Measurements from ENCODE around the gene COG7. TPM values are rescaled to one million over a fixed set of nuclear protein-coding genes. Genes with fewer than 3 reads are reported as not detected.
"Not testable (repeated sequence)": the region's sequence is repeated elsewhere in the genome, so short reads cannot be mapped to it uniquely, and the experiment has no call there.

COG7 gene
- total RNA-seq, 1 experiment from 2014 or later, result 16.1 TPM

DNA sequence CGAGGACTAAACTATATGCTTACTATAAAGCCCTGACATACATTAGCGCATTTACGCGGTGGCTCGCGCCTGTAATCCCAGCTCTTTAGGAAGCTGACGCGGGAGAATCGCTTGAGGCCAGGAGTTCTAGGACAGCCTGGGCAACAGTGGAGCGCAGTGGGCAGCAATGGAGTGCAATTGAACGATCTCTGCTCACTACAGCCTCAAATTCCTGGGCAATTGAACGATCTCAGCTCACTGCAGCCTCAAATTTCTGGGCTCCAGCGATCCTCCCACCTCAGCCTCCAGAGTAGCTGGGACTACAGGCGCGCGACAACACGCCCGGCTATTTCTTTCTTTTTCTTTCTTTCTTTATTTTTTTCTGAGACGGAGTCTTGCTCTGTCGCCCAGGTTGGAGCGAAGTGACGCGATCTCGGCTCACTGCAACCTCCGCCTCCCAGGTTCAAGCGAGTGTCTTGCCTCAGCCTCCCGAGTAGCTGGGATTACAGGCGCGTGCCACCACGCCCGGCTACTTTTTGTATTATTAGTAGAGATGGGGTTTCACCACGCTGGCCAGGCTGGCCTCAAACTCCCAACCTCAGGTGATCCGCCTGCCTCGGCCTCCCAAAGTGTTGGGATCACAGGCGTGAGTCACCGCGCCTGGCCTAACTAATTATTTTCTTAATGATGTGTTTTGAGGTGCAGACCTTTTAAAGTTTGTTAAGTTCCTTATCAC lies 506 bp upstream of the COG7 start:
- no peaks in the 10 kb centered on the region for H3K9me3 ChIP-seq (replicated peaks)
- H3K27ac ChIP-seq, result peak overlapping the region; percentile 45; the same call in 1 of the 2 replicates
- no peaks in the 10 kb centered on the region for H3K27me3 ChIP-seq (replicated peaks)
- DNase-seq (ENCODE audit: low read depth in 1 of 2, low spot score in 2 of 2), result no peak
- H3K4me1 ChIP-seq (replicated peaks), result peaks cover 12% of the 10 kb centered on the region
- H3K36me3 ChIP-seq, result peaks cover 3% of the 10 kb centered on the region; the same call in 1 of the 2 replicates
- H3K4me3 ChIP-seq, result peak overlapping the region; percentile 74

DNA sequence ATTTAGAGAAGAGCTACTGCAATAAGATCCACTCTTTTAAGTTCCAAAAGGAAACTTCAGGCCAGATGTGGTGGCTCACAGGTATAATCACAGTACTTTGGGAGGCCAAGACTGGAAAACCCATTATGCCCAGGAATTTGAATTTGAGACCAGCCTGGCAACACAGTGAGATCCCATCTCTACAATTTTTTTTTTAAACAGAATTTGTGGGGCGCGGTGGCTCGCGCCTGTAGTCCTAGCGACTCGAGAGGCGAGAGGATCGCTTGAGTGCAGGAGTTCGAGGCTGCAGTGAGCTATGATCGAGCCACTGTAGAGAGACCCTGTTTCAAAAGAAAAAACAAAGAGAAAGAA lies 793 bp downstream of the COG7 start:
- peak overlapping the region; percentile 45; the same call in 1 of the 2 replicates for H3K27ac ChIP-seq
- no peaks in the 10 kb centered on the region for H3K27me3 ChIP-seq (replicated peaks)
- peak overlapping the region; percentile 74 for H3K4me3 ChIP-seq
- peaks cover 3% of the 10 kb centered on the region; the same call in 1 of the 2 replicates for H3K36me3 ChIP-seq
- DNase-seq (ENCODE audit: low read depth in 1 of 2, low spot score in 2 of 2), result no peak
- H3K9me3 ChIP-seq (replicated peaks), result no peaks in the 10 kb centered on the region
- peaks cover 19% of the 10 kb centered on the region for H3K4me1 ChIP-seq (replicated peaks)

DNA sequence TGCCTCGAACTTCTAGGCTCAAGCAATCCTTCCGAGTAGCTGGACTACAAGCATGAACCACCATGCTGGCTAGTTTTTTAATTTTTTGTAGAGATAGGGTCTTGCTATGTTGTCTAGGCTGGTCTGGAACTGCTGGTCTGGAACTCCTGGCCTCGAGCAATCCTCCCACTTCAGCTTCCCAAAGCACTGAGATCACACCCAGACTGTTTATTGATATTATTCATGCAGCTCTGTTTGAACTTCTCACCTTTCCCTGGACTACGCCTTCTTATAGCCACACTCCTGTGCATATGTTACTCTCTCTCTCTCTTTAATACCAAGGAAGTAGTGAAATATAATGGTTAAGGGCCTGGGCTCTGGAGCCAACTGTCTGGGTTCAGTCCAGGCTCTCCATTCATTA lies 4.6 kb downstream of the COG7 start:
- no peaks in the 10 kb centered on the region for H3K9me3 ChIP-seq (replicated peaks)
- DNase-seq (ENCODE audit: low read depth in 1 of 2, low spot score in 2 of 2), result no peak

DNA sequence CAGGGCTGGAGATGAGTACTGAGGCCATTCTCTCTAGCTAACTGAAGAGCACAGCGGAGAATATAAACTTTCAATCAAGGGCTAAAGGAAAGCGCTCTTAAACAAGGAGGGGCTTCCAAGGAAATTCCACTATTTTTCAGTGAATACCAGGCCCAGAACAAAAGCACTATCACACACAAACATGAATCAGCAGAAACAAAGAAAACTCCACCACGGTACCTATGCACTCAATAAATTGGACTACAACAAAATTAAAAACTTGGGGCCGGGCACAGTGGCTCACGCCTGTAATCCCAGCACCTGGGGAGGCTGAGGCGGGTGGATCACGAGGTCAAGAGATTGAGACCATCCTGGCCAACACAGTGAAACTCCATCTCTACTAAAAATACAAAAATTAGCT lies 15.4 kb downstream of the COG7 start:
- H3K4me3 ChIP-seq, result not testable (repeated sequence)

More for the DNA sequence above, 4.6 kb downstream of the COG7 start:
- Histone ChIP-seq H3K27me3 (replicated peaks) (no peaks in the 10 kb centered on the region), H3K27ac (no peak overlapping the region), H3K4me3 (no peak overlapping the region), H3K4me1 (replicated peaks) (peaks cover 15% of the 10 kb centered on the region), H3K36me3 (peaks cover 21% of the 10 kb centered on the region)

DNA sequence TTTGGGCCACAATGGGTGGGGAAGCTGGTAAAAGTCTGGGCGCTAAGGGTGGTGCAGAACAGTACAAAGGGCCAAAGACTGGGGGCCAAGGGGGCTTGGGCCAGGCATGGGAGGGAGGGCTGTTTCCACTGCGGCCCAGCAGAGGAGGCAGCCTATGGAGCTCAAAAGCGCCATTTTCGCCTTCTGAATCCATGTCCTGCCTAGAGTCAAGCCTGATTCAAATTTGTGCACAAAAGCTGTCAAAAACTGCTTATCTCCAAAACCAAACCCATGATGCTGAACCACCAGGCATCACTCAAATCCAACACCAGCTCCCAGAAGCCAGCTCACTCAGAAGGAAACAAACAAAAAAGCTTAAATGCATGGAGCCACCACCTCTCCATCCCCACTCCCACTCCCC lies 16.0 kb downstream of the COG7 start:
- Histone ChIP-seq H3K4me3 (no peak overlapping the region), H3K36me3 (peaks cover 38% of the 10 kb centered on the region), H3K4me1 (replicated peaks) (no peaks in the 10 kb centered on the region), H3K27me3 (replicated peaks) (no peaks in the 10 kb centered on the region), H3K9me3 (replicated peaks) (no peaks in the 10 kb centered on the region), H3K27ac (no peak overlapping the region)
- DNase-seq (ENCODE audit: low read depth in 1 of 2, low spot score in 2 of 2), result no peak

More for the DNA sequence above, 15.4 kb downstream of the COG7 start:
- peaks cover 36% of the 10 kb centered on the region for H3K36me3 ChIP-seq
- H3K4me1 ChIP-seq (replicated peaks); H3K27me3 ChIP-seq (replicated peaks); H3K9me3 ChIP-seq (replicated peaks); DNase-seq (ENCODE audit: low read depth in 1 of 2, low spot score in 2 of 2); H3K27ac ChIP-seq: not testable (repeated sequence)

DNA sequence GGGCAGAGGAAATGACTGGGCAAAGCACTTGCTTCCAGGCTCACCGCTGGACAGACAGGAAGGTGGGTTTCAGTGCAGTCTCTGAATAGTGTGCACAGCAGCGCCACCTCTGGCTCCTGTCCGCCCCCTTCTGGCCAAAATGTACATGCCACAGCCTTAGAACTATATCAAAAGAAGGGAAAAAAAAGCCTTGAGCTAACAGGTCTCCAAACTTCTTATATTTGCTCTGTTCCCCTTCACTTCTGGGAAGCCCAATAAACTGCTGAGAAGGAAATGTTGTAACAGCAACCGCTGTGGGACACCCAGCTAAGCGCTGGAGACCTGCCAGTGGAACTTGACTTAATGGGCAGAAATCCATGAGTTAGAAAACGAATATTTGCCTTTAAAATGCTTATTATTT lies 17.5 kb downstream of the COG7 start:
- H3K4me3 ChIP-seq, result no peak overlapping the region
- H3K9me3 ChIP-seq (replicated peaks), result no peaks in the 10 kb centered on the region
- peak; percentile 49 to 72 for DNase-seq (ENCODE audit: low read depth in 1 of 2, low spot score in 2 of 2)
- H3K27ac ChIP-seq, result no peak overlapping the region
- H3K4me1 ChIP-seq (replicated peaks), result peaks cover 5% of the 10 kb centered on the region; the same call in 1 of the 2 replicates
- H3K27me3 ChIP-seq (replicated peaks), result no peaks in the 10 kb centered on the region
- peaks cover 45% of the 10 kb centered on the region for H3K36me3 ChIP-seq

DNA sequence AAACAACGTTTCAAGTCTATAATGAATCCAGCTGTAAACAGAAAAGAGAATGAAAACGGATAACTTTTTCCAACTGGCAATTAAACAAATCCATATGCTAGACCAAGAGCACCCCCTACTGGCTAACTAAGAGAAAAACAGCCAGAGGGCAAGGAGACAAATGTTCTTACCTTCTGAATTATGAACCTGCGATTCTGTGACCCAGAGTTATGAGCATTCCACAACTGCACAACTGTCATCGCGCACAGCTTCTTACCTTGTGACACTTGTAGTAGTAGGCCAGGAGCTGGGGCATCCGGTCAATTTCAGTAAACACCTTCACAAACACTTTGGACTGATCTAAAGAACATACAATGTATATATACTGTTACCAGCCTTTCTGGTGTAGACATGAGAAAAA lies 18.6 kb downstream of the COG7 start:
- DNase-seq (ENCODE audit: low read depth in 1 of 2, low spot score in 2 of 2), result peak in 1 of 2 experiments; percentile 56
- Histone ChIP-seq H3K4me3 (no peak overlapping the region), H3K27ac (no peak overlapping the region), H3K36me3 (peaks cover 49% of the 10 kb centered on the region), H3K27me3 (replicated peaks) (no peaks in the 10 kb centered on the region), H3K9me3 (replicated peaks) (no peaks in the 10 kb centered on the region), H3K4me1 (replicated peaks) (peaks cover 5% of the 10 kb centered on the region; the same call in 1 of the 2 replicates)

DNA sequence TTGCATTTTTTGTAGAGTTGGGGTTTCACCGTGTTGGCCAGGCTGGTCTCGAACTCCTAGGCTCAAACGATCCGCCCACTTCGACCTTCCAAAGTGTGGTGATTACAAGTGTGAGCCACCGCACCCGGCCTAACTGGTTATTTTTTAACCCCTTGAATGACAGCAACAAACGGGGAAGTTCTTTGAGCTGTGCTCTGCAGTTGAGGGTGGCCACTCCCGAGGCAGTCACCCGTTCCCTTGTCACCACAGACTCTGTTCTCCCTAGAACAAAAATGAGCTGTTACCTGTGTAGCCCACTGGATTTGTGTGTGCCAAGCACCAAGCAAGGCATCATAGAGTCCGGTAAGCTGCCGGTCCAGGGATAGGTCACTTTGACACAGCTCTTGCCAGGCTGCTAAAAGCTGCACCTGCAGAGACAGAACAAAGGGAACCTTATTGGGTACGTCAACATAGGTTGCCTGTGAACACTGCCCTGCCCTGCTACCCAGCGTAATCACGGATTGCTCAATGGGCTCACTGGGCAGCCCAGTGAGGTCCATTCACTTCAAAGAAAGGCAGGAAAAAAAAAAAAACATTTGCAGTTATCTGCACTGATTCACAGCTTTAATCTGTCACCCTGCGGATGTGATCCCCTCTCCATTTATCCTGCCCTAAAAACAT lies 19.6 kb downstream of the COG7 start:
- Histone ChIP-seq H3K4me1 (replicated peaks) (peaks cover 5% of the 10 kb centered on the region; the same call in 1 of the 2 replicates), H3K27me3 (replicated peaks) (no peaks in the 10 kb centered on the region), H3K36me3 (peaks cover 48% of the 10 kb centered on the region), H3K27ac (no peak overlapping the region), H3K4me3 (no peak overlapping the region), H3K9me3 (replicated peaks) (no peaks in the 10 kb centered on the region)
- DNase-seq (ENCODE audit: low read depth in 1 of 2, low spot score in 2 of 2), result no peak

DNA sequence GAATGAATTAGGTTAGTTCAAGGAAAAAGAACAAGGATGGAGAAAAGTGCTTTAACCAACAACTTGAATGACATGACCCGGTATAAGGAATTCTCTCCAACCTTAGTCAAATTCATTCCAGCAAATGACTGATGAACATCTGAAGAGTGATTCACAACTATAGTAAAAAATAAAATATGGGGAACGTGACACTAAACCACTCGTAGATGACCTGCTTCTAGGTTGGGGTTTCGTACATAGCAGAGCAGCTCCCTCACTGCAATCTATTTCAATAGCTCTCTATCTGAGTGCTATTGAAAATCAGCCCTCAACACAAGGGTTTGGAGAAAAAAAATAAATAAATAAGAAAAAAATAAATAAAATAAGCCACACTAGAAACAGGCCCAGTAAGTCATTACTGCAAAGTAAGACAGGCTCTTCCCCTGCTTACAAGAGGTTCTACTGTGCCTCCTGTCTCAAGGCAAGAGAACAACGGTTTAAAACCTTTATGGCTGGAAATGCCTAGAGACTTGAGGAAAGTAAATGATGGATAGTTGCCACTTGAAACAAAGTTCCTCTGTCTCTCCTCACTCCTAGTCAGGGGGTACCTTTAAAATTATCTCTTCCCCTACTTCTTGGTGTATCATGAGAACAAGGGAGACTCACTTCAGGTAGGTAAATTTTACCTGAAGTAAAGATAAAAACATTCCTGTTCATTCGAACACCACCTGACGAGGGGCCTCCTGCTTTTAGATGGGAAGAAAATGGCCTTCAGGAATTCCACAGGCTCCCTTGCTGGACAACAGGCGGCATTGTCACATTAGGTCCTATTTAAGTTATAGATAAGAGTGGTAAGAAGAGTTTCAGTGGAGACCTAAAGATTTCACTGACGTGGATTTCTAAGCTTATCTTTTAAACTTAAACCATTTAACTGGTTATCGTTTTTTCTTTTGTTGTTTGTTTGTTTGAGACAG lies 20.5 kb downstream of the COG7 start:
- peaks cover 5% of the 10 kb centered on the region; the same call in 1 of the 2 replicates for H3K4me1 ChIP-seq (replicated peaks)
- H3K36me3 ChIP-seq, result peaks cover 46% of the 10 kb centered on the region
- H3K27ac ChIP-seq, result no peak overlapping the region
- H3K9me3 ChIP-seq (replicated peaks), result no peaks in the 10 kb centered on the region
- H3K27me3 ChIP-seq (replicated peaks), result no peaks in the 10 kb centered on the region
- H3K4me3 ChIP-seq, result no peak overlapping the region
- DNase-seq (ENCODE audit: low read depth in 1 of 2, low spot score in 2 of 2), result no peak

DNA sequence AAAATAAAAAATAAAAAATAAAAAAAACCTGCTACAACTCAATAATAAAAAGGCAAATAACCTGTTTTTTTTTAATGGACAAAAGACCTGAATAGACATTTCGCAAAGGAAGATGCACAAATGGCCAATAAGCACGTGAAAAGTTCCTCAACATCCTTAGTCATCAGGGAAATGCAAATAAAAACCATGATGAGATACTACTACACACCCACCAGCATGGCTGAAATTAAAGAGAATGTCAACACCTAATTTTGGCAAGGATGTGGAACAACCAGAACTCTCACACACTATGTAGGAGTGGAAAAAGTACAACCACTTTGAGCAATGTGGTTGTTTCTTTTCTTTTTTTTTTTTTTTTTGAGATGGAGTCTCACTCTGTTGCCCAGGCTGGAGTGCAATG lies 24.6 kb downstream of the COG7 start:
- Histone ChIP-seq H3K27me3 (replicated peaks) (no peaks in the 10 kb centered on the region), H3K4me1 (replicated peaks) (peaks cover 31% of the 10 kb centered on the region), H3K9me3 (replicated peaks) (no peaks in the 10 kb centered on the region), H3K36me3 (peaks cover 28% of the 10 kb centered on the region), H3K27ac (no peak overlapping the region), H3K4me3 (no peak overlapping the region)
- no peak for DNase-seq (ENCODE audit: low read depth in 1 of 2, low spot score in 2 of 2)

DNA sequence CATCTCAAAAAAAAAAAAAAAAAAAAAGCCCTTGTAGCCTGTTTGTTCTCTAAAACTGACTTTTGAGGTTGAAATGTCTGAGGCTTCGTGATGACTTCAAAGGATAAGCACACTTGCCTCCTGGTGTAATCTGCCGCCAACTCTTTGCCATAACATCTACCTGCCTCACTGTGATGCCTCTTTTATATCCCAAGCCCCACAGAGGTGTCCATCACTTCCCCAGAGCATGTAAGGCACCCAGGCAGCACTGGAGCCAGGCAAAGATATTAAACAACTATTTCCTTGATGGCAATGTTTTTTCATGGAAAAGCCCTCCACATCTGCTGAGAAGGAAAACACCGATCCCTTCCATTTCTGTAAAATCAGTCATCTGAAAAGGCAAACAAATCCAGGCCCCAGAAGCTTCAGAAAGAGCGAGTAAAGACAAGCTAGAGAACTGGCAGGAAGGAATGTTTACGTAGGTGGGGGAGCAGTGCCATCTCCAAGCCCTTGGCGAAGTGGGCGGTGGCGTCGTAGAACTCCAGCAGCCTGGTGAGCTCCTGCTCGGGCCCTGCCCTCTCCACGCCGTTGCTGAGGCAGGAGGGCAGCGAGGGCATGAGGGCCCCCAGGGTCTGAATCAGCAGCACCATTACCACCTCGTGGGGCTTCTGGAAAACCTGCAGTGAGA lies 28.6 kb downstream of the COG7 start:
- Histone ChIP-seq H3K4me1 (replicated peaks) (peaks cover 56% of the 10 kb centered on the region), H3K27me3 (replicated peaks) (no peaks in the 10 kb centered on the region), H3K9me3 (replicated peaks) (no peaks in the 10 kb centered on the region), H3K27ac (peak overlapping the region; percentile 74), H3K36me3 (0 out of 2 replicates have a peak, but pooled peaks cover under 1% of the 10 kb centered on the region), H3K4me3 (no peak overlapping the region)
- DNase-seq (ENCODE audit: low read depth in 1 of 2, low spot score in 2 of 2), result peak; percentile 57 to 66

DNA sequence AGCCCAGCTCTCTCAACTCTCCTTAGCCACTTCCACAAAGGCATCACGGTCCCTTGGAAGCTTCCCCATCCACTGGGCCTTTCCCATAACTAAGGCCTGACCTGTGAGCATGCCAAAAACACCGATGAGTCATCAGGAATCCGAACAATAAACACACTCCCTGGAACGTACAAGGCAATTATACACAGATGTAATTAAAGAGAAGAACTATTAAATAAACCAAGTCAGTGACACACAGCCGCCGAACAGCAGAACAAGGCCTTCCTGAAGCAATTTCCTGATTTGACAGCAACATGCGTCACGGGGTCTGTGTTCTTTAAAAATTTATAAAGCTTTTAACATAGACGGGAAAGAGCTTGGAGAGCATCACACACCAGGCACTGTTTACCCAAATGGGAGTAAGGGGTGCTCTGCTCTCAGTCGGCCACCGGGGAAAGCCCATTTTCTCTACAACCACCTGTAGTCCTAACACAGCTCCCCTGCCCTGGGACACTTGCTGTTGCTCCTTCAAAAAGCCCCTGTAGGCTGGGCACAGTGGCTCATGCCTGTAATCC lies 29.4 kb downstream of the COG7 start:
- Histone ChIP-seq H3K4me1 (replicated peaks) (peaks cover 61% of the 10 kb centered on the region), H3K4me3 (no peak overlapping the region), H3K27me3 (replicated peaks) (no peaks in the 10 kb centered on the region), H3K9me3 (replicated peaks) (no peaks in the 10 kb centered on the region), H3K36me3 (no peaks in the 10 kb centered on the region), H3K27ac (peak overlapping the region; percentile 74)
- DNase-seq (ENCODE audit: low read depth in 1 of 2, low spot score in 2 of 2), result peak; percentile 92 to 97

DNA sequence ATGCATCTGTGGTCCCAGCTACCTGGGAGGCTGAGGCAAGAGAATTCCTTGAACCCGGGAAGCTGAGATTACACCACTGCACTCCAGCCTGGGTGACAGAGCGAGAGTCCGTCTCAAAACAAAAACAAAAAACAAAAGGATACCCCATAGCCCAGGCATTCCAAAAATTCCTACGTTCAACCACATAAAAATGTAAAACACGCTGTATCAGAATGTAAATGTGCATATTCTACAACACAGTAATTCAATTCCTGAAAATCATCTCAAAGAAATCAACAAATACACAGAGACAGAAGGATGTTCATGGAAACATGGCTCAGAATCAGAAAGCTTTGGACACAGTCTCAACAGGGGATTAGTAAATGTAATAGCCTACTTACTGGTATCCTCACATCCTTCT lies 33.0 kb downstream of the COG7 start:
- peaks cover 52% of the 10 kb centered on the region for H3K4me1 ChIP-seq (replicated peaks)
- peaks cover 16% of the 10 kb centered on the region for H3K36me3 ChIP-seq
- H3K9me3 ChIP-seq (replicated peaks), result no peaks in the 10 kb centered on the region
- H3K4me3 ChIP-seq, result no peak overlapping the region
- H3K27me3 ChIP-seq (replicated peaks), result no peaks in the 10 kb centered on the region
- peak overlapping the region; percentile 81 for H3K27ac ChIP-seq
- DNase-seq (ENCODE audit: low read depth in 1 of 2, low spot score in 2 of 2), result peak; percentile 66 to 92
